Left colon (tissue), 2 donors: ENCODE results near the gene HCFC2. TPM values are rescaled to one million over a fixed set of nuclear protein-coding genes. Genes with fewer than 3 reads are reported as not detected.
A peak's percentile ranks its signal among the peaks of the same experiment; 100 is the strongest.
"Not testable (repeated sequence)": the region's sequence is repeated elsewhere in the genome, so short reads cannot be mapped to it uniquely, and the experiment has no call there.

Experiments used
- ATAC-seq: fragments of 200-7000 bp; cut with Tn5 transposase; one replicate; pipeline ENCODE4 v1.9.1; 2020; ENCODE audit warnings: mild to moderate bottlenecking, moderate library complexity
- DNase-seq, 2 donors: peaks; one replicate each; pipeline ENCODE4 v3.0.0-alpha.2; 2020
- intact Hi-C, 2 donors: fragments of 100-400 bp; cut with DNase I in 1 of 2; cut with micrococcal nuclease in 1 of 2; formaldehyde crosslinking; loops; one replicate each; pipeline versions ENCODE4 v1.11.2 to v1.14.0; 2022; cut with DNase I, micrococcal nuclease
- long read RNA-seq: library from polyadenylated mRNA; unstranded; transcript quantifications from one replicate; pipeline ENCODE4 v2.0.0, GENCODE V29; 2021
- total RNA-seq, 2 donors: library from RNA; stranded (reverse); fragmentation: NEBNext Ultra II Directional; extraction: Animal tissue kit (Norgen Biotek cat#: 25700); gene quantifications; one replicate each; pipeline ENCODE4 v1.2.1, GENCODE V29; 2021
- donor health status: DM: no; HTN: no; CAD: no.
- donor health status: DM: yes; HTN: yes; CAD: no.

Gene HCFC2
- total RNA-seq, result 10 to 100 TPM; 10.7 to 14.0 TPM
- long read RNA-seq, full-length matches to known transcripts, result 10 of 15 reads
- long read RNA-seq, partial matches to known transcripts, result 0 of 15 reads
- long read RNA-seq, other reads (novel, unspliced or antisense), result 5 of 15 reads

GRCh38 chr12:104064031-104064841, at the start of gene HCFC2:
Gene HCFC2, plus strand, starts transcription at chr12:104064531. Its CDS starts 30 bp downstream, at chr12:104064561.
- peak; percentile 98 for ATAC-seq
- intact Hi-C loops, result loop anchor here in 1 of 2 donors (10.0 kb wide), 1 partner anchor 99 kb away; the partner anchor contains the start of gene TDG
- peak; percentile 92 to 94 for DNase-seq

GRCh38 chr12:104021862-104022261, 42.5 kb upstream of the HCFC2 start:
- ATAC-seq, intact Hi-C loops, DNase-seq: not testable (repeated sequence)

GRCh38 chr12:104022786-104023185, 41.5 kb upstream of the HCFC2 start:
- intact Hi-C loops, result no loop called here
- ATAC-seq (no peak), DNase-seq (no peak)

- ATAC-seq (no peak), DNase-seq (no peak)
- intact Hi-C loops, result no loop called here
Observed at GRCh38 chr12:104023710-104024109, 40.6 kb upstream of the HCFC2 start.

- intact Hi-C loops, result no loop called here
- DNase-seq, result no peak
- no peak for ATAC-seq
Observed at GRCh38 chr12:104024348-104024747, 40.0 kb upstream of the HCFC2 start.

GRCh38 chr12:104025771-104026170, 38.6 kb upstream of the HCFC2 start:
- ATAC-seq, result no peak
- no peak for DNase-seq
- intact Hi-C loops, result no loop called here

- no peak for ATAC-seq
- intact Hi-C loops, result no loop called here
- no peak for DNase-seq
Observed at GRCh38 chr12:104026841-104027599, 37.3 kb upstream of the HCFC2 start.

- peak; percentile 42 for ATAC-seq
- intact Hi-C loops, DNase-seq: not testable (repeated sequence)
Observed at GRCh38 chr12:104030596-104030995, 33.7 kb upstream of the HCFC2 start.

- DNase-seq, intact Hi-C loops, ATAC-seq: not testable (repeated sequence)
Observed at GRCh38 chr12:104036143-104036542, 28.2 kb upstream of the HCFC2 start.

- intact Hi-C loops, DNase-seq, ATAC-seq: not testable (repeated sequence)
Observed at GRCh38 chr12:104039769-104040168, 24.6 kb upstream of the HCFC2 start.

- intact Hi-C loops, result no loop called here
- DNase-seq (no peak), ATAC-seq (no peak)
Observed at GRCh38 chr12:104042580-104042979, 21.8 kb upstream of the HCFC2 start.

GRCh38 chr12:104044158-104044557, 20.2 kb upstream of the HCFC2 start:
- intact Hi-C loops, result no loop called here
- DNase-seq (no peak), ATAC-seq (no peak)

- ATAC-seq, result no peak
- intact Hi-C loops, result no loop called here
- DNase-seq, result no peak
Observed at GRCh38 chr12:104046306-104046705, 18.0 kb upstream of the HCFC2 start.

GRCh38 chr12:104048162-104048561, 16.2 kb upstream of the HCFC2 start:
- intact Hi-C loops, result no loop called here
- ATAC-seq (no peak), DNase-seq (no peak)

- intact Hi-C loops, result no loop called here
- no peak for ATAC-seq
- DNase-seq, result no peak
Observed at GRCh38 chr12:104048811-104049210, 15.5 kb upstream of the HCFC2 start.

GRCh38 chr12:104049278-104049902, 14.9 kb upstream of the HCFC2 start:
- intact Hi-C loops, result no loop called here
- no peak for ATAC-seq
- no peak for DNase-seq

GRCh38 chr12:104049903-104050356, 14.4 kb upstream of the HCFC2 start, which contains the start of gene GLT8D2:
Gene GLT8D2, minus strand, starts transcription at chr12:104050187. Its CDS starts 30,539 bp downstream, at chr12:104019648.
- ATAC-seq (peak; percentile 51), DNase-seq (peak; percentile 32 to 40)
- intact Hi-C loops, result no loop called here

- DNase-seq (no peak), ATAC-seq (no peak)
- intact Hi-C loops, result no loop called here
Observed at GRCh38 chr12:104050436-104050835, 13.9 kb upstream of the HCFC2 start.
